ENCODE data around the gene OGFOD3. TPM values are rescaled to one million over a fixed set of nuclear protein-coding genes. Genes with fewer than 3 reads are reported as not detected.
A peak's percentile ranks its signal among the peaks of the same experiment; 100 is the strongest.

The OGFOD3 gene
- total and polyA plus RNA-seq, 9 of the 15 experiments (the other 6 are each of a cell fraction or from before 2014, with no cell fraction given): 0.69 to 44.7 (median 18.9) TPM

DNA sequence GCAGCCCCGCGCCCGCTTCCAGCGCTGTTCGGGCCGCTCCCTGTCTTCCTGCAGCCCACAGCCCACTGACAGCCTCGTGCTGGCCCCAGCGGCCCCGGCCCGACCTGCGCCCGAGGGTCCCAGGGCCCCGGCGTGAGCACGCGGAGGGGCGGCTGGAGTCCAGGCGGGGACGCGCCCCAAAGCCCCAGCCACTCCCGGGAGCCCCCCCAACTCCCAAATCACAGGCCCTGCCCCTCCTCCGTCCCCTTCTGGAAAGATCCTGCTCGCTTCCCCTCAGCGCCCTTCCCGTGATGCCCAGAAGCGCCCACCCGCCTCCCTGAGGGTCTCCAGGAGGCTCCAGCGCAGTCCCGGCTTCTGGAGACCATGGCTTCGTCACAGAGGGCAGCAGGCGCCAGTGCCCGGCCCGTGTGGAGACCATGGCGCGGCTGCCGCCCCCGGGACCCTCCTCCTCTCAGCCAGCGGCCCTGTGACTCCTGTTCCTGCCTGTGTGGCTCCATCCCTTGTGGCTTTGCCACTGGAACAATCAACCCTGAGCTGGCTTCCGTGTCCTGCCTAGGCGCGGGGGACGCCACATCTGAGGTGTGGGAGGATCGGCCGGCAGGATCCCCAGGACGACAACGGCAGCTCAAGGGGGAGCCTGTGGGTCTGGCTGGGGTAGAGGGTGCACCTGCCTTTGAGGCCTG, 42.9 kb downstream of the OGFOD3 start:
- H3K4me2 ChIP-seq (ENCODE audit: insufficient read depth, low read length): no peak overlapping the region
- H3K79me2 ChIP-seq (ENCODE audit: control insufficient read depth, insufficient read depth, low read length): no peaks in the 10 kb centered on the region
- in situ Hi-C loops (cut with MboI): no loop called here
- ChIA-PET POLR2A (interaction anchor here (1.6 kb wide), 1 partner anchor 9 kb away, joined by 3 read pairs; no protein-coding TSS in a partner anchor), CTCF (ENCODE audit: low intra/inter-chr PET ratio) (no interaction called here)
- peaks cover 0 to 63% of the 10 kb centered on the region in 2 experiments; a peak in 3 of 5 replicates for H3K4me1 ChIP-seq (replicated peaks in 1 of 2; ENCODE audit: control insufficient read depth in 2 of 2, insufficient read depth in 2 of 2, low read length in 2 of 2)
- DNase-seq (ENCODE audit: extremely low read depth in 1 of 4, low spot score in 3 of 4) (no peak), FAIRE-seq (no peak), ATAC-seq (no peak)
- BruUV-seq (replicated peaks): no TSS peak
- 71% methylated on average over 23 of the region's 46 CpGs for WGBS (ENCODE audit: insufficient coverage, low coverage, missing lambda C conversion rate)
- no peaks in the 10 kb centered on the region for H3K9me3 ChIP-seq (replicated peaks; ENCODE audit: control insufficient read depth, insufficient read depth, low read depth, low read length)
- no peak overlapping the region for H2AFZ ChIP-seq (ENCODE audit: low read depth, low read length)
- H3K4me3 ChIP-seq: no peak overlapping the region
- no peaks in the 10 kb centered on the region for H3K27me3 ChIP-seq (ENCODE audit: control insufficient read depth in 2 of 2, insufficient read depth in 2 of 2, low read length in 2 of 2)
- peak overlapping the region in 1 of 2 experiments; percentile 28; a peak in 1 of 4 replicates for H3K9ac ChIP-seq (ENCODE audit: insufficient read depth in 1 of 2, low read depth in 2 of 2, low read length in 2 of 2)
- H4K20me1 ChIP-seq (replicated peaks; ENCODE audit: control insufficient read depth, insufficient read depth, low read length): no peaks in the 10 kb centered on the region
- H3K9me1 ChIP-seq (ENCODE audit: control insufficient read depth, insufficient read depth, low read length): no peaks in the 10 kb centered on the region
- no peak overlapping the region for H3K27ac ChIP-seq (ENCODE audit: extremely low read depth, low read depth, low read length)
- H3K36me3 ChIP-seq (ENCODE audit: control insufficient read depth, insufficient read depth, low read length): no peaks in the 10 kb centered on the region
- intact Hi-C loops (cut with micrococcal nuclease): no loop called here
- no peak for TF ChIP-seq EZH2 (IDR thresholded peaks at IDR 0.05; ENCODE audit: borderline replicate concordance, low read depth, low read length)
- no peak for TF ChIP-seq KAT2B (IDR thresholded peaks at IDR 0.05; ENCODE audit: low read depth, low read length)
- no peak for TF ChIP-seq FOXK2 (conservative IDR thresholded peaks at IDR 0.05 in 1 of 2, IDR thresholded peaks at IDR 0.05 in 1 of 2; ENCODE audit: low read depth in 2 of 2)
- no peak for TF ChIP-seq IFI16 (CRISPR knock-in tag; IDR thresholded peaks at IDR 0.05)
- TF ChIP-seq, protein P1, sequence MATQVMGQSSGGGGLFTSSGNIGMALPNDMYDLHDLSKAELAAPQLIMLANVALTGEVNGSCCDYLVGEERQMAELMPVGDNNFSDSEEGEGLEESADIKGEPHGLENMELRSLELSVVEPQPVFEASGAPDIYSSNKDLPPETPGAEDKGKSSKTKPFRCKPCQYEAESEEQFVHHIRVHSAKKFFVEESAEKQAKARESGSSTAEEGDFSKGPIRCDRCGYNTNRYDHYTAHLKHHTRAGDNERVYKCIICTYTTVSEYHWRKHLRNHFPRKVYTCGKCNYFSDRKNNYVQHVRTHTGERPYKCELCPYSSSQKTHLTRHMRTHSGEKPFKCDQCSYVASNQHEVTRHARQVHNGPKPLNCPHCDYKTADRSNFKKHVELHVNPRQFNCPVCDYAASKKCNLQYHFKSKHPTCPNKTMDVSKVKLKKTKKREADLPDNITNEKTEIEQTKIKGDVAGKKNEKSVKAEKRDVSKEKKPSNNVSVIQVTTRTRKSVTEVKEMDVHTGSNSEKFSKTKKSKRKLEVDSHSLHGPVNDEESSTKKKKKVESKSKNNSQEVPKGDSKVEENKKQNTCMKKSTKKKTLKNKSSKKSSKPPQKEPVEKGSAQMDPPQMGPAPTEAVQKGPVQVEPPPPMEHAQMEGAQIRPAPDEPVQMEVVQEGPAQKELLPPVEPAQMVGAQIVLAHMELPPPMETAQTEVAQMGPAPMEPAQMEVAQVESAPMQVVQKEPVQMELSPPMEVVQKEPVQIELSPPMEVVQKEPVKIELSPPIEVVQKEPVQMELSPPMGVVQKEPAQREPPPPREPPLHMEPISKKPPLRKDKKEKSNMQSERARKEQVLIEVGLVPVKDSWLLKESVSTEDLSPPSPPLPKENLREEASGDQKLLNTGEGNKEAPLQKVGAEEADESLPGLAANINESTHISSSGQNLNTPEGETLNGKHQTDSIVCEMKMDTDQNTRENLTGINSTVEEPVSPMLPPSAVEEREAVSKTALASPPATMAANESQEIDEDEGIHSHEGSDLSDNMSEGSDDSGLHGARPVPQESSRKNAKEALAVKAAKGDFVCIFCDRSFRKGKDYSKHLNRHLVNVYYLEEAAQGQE (IDR thresholded peaks at IDR 0.05; ENCODE audit: borderline replicate concordance): no peak
- TF ChIP-seq, protein P1 (CRISPR knock-in tag; IDR thresholded peaks at IDR 0.05; ENCODE audit: low read depth): no peak
- TF ChIP-seq, protein P2, sequence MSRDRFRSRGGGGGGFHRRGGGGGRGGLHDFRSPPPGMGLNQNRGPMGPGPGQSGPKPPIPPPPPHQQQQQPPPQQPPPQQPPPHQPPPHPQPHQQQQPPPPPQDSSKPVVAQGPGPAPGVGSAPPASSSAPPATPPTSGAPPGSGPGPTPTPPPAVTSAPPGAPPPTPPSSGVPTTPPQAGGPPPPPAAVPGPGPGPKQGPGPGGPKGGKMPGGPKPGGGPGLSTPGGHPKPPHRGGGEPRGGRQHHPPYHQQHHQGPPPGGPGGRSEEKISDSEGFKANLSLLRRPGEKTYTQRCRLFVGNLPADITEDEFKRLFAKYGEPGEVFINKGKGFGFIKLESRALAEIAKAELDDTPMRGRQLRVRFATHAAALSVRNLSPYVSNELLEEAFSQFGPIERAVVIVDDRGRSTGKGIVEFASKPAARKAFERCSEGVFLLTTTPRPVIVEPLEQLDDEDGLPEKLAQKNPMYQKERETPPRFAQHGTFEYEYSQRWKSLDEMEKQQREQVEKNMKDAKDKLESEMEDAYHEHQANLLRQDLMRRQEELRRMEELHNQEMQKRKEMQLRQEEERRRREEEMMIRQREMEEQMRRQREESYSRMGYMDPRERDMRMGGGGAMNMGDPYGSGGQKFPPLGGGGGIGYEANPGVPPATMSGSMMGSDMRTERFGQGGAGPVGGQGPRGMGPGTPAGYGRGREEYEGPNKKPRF (IDR thresholded peaks at IDR 0.05; ENCODE audit: low read depth, low read length): no peak
- TF ChIP-seq TAF1 (IDR thresholded peaks at IDR 0.05; ENCODE audit: control insufficient read depth, extremely low read depth, insufficient read depth, low read length, severe bottlenecking): no peak
- TF ChIP-seq ZC3H8 (IDR thresholded peaks at IDR 0.05): no peak
- TF ChIP-seq KHSRP (IDR thresholded peaks at IDR 0.05): no peak
- no peak for TF ChIP-seq CAMTA2 (CRISPR knock-in tag; conservative IDR thresholded peaks at IDR 0.05)
- TF ChIP-seq FOXJ3 (CRISPR knock-in tag; IDR thresholded peaks at IDR 0.05): no peak
- no peak for TF ChIP-seq HMGN3 (IDR thresholded peaks at IDR 0.05; ENCODE audit: borderline replicate concordance, extremely low read depth, insufficient read length, low read depth, low read length)
